ENCODE measurements around the gene HEXA.

HEXA gene

DNA sequence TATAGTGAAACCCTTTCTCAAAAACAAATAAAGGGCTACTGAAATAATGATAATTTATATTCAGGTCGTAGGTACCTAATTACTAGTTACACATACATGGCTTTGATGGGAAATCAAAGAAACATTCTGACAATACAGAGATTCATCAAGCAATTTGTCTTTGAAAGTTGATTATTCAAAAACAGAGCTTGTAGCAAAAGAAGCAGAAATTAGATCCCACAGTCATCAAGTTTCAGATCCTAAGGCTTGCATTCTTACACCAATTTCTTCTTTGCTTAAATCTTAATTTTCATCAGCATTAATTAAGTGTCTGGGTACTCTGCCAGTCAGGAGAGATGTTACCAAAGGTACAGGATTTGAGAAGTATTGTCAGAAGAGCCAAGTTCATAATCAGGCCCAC is 1.5 kb upstream of the HEXA start:
- no peak overlapping the region for H3K4me3 ChIP-seq (ENCODE audit: control insufficient read depth, low read depth, low read length)
- DNase-seq (ENCODE audit: low read depth) = no peak
- TF ChIP-seq, protein P1, sequence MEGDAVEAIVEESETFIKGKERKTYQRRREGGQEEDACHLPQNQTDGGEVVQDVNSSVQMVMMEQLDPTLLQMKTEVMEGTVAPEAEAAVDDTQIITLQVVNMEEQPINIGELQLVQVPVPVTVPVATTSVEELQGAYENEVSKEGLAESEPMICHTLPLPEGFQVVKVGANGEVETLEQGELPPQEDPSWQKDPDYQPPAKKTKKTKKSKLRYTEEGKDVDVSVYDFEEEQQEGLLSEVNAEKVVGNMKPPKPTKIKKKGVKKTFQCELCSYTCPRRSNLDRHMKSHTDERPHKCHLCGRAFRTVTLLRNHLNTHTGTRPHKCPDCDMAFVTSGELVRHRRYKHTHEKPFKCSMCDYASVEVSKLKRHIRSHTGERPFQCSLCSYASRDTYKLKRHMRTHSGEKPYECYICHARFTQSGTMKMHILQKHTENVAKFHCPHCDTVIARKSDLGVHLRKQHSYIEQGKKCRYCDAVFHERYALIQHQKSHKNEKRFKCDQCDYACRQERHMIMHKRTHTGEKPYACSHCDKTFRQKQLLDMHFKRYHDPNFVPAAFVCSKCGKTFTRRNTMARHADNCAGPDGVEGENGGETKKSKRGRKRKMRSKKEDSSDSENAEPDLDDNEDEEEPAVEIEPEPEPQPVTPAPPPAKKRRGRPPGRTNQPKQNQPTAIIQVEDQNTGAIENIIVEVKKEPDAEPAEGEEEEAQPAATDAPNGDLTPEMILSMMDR (conservative IDR thresholded peaks at IDR 0.05; ENCODE audit: control insufficient read depth, insufficient read depth, low read depth, low read length) = no peak

DNA sequence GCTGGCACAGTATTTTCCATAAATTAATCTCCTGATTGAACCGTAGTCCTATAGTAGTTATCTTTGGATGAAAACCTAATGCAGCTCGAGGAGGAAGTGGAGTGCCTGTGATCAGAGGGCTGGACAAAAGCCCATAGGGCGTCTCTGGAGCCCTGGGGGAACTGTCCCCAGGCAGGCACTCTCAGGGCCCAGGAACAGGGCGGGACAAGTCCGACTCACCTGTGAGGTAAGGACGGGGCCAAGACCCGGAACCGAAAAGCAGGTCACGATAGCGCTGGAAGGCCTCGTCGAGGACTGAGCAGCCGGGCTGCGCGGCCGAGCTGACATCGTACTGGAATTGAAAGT is 341 bp downstream of the HEXA start:
- H3K4me3 ChIP-seq (ENCODE audit: control insufficient read depth, low read depth, low read length) = peak overlapping the region; percentile 71
- DNase-seq (ENCODE audit: low read depth) = no peak
- TF ChIP-seq, protein P1 (conservative IDR thresholded peaks at IDR 0.05; ENCODE audit: control insufficient read depth, insufficient read depth, low read depth, low read length) = no peak

DNA sequence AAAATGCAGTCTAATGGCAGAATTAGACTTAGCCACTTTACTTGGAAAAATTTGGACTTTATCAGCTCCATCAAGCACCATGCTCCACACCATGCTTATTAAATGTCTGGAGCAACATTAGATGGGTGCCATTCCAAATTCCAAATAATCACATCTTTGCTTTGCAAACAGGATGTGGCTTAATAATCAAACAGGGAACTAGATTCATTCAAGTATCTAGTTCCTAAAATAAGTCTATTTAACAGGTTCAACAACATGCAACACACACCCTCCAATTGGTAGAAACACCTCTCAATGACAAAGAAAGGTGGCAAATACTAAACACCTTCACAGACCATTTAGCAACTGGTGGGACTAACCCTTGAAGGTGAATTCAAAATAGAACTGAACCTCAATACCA is 3.5 kb downstream of the HEXA start:
- TF ChIP-seq, protein P1 (conservative IDR thresholded peaks at IDR 0.05; ENCODE audit: control insufficient read depth, insufficient read depth, low read depth, low read length) = no peak
- H3K4me3 ChIP-seq (ENCODE audit: control insufficient read depth, low read depth, low read length) = no peak overlapping the region
- DNase-seq (ENCODE audit: low read depth) = no peak

DNA sequence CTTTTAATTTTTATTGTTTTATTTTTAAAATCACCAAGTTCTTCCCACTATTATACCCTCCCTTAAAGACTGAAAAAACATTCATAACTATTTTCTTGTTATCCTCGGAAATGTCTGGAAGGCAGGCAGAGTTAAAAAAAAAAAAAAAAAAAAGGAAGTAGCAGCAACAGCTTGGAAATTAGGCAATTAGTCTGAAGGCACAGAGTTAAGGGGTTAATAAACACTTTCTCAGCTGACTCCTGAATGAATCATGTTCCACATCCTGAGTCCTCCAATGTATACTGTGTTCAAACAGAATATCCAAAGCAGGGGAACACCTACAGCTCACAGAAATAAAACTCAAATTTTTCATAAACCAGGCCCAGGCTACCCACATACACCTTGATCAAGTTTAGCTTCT is 5.8 kb downstream of the HEXA start:
- TF ChIP-seq, protein P1 (conservative IDR thresholded peaks at IDR 0.05; ENCODE audit: control insufficient read depth, insufficient read depth, low read depth, low read length) = no peak
- DNase-seq (ENCODE audit: low read depth) = no peak
- H3K4me3 ChIP-seq (ENCODE audit: control insufficient read depth, low read depth, low read length) = no peak overlapping the region

DNA sequence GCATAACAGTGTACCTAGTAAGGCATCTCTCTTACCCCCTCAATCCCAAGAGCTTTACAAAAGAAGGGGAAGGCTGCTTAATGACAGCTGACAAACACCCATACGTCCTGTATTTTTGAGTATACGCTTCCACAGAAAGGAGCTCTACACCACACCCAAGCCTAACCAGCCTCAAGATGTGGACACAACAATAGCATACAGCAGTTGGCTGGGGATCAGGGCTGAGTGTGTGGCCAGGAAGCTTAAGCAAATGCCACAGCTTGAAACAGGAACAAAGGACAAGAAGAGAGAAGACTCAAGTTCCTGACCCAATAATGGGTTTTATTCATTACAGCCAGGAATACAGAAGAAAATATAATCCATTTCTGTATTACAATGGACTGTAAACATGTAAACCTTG is 6.9 kb downstream of the HEXA start:
- TF ChIP-seq, protein P1 (conservative IDR thresholded peaks at IDR 0.05; ENCODE audit: control insufficient read depth, insufficient read depth, low read depth, low read length) = no peak
- no peak for DNase-seq (ENCODE audit: low read depth)
- H3K4me3 ChIP-seq (ENCODE audit: control insufficient read depth, low read depth, low read length) = no peak overlapping the region

DNA sequence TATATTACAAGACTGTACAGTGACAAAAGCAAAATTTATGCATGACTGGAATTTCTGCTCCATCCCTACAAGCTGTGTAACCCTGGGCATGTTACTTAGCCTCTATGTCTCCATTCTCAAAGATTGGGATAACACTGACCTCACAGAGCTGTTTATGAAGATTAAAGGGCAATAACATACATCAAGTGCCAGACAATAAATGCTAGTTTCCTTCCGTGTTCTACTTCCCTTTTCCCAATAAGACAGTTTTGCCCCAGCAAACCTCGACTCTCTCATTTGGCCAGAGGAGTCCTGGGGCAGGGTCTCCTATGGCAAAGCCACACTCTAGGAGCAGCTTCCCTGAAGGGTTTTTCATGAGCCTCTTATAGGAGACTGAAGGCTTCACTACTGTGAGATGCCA is 7.5 kb downstream of the HEXA start:
- DNase-seq (ENCODE audit: low read depth) = no peak
- H3K4me3 ChIP-seq (ENCODE audit: control insufficient read depth, low read depth, low read length) = no peak overlapping the region
- TF ChIP-seq, protein P1 (conservative IDR thresholded peaks at IDR 0.05; ENCODE audit: control insufficient read depth, insufficient read depth, low read depth, low read length) = no peak

DNA sequence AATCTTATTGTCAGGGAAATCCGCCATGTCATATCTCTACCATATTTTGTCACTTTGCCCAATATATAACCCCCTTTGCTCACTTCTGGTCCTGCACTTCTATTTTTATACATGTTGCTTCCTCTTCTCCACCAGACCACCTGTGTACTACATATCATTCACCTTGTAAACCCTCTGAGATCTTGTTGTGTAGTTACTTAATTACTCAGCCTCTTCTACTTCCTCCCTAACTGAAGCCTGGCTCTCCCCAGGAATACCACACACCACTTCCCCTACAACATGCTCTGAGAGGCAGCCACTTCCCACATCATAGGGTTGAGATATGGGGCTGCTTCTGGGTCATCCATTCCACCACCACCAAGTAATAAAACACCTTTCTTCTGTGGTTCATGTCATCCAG is 10.0 kb downstream of the HEXA start:
- TF ChIP-seq, protein P1 (conservative IDR thresholded peaks at IDR 0.05; ENCODE audit: control insufficient read depth, insufficient read depth, low read depth, low read length) = no peak
- DNase-seq (ENCODE audit: low read depth) = no peak
- no peak overlapping the region for H3K4me3 ChIP-seq (ENCODE audit: control insufficient read depth, low read depth, low read length)

Data from fibroblast of mammary gland (primary cell).